ENCODE results near the gene SGPP2. TPM values are rescaled to one million over a fixed set of nuclear protein-coding genes. Genes with fewer than 3 reads are reported as not detected.
A peak's percentile ranks its signal among the peaks of the same experiment; 100 is the strongest.

The SGPP2 gene
- total and polyA plus RNA-seq, 2 donors (not counting 3 experiments of a cell fraction or from before 2014, with no cell fraction given) = not detected

- Histone ChIP-seq H3K9ac (replicated peaks; ENCODE audit: extremely low read depth, insufficient read depth, low read length) (no peak overlapping the region), H3K9me1 (replicated peaks; ENCODE audit: control insufficient read depth, extremely low read depth, insufficient read depth, low read length) (no peaks in the 10 kb centered on the region), H3K4me2 (ENCODE audit: insufficient read depth, low read length) (no peak overlapping the region), H2AFZ (ENCODE audit: low read depth, low read length) (no peak overlapping the region), H3K27me3 (ENCODE audit: control insufficient read depth in 2 of 2, insufficient read depth in 2 of 2, low read length in 2 of 2) (no peaks in the 10 kb centered on the region), H4K20me1 (replicated peaks; ENCODE audit: control insufficient read depth, extremely low read depth, insufficient read depth, low read length) (no peaks in the 10 kb centered on the region), H3K9me3 (replicated peaks; ENCODE audit: control insufficient read depth, insufficient read depth, low read length) (no peaks in the 10 kb centered on the region), H3K4me1 (ENCODE audit: control insufficient read depth, extremely low read depth, insufficient read depth, low read length) (peaks cover 10% of the 10 kb centered on the region), H3K4me3 (replicated peaks in 1 of 3; ENCODE audit: insufficient read depth in 1 of 3, low read depth in 1 of 3, low read length in 3 of 3) (no peak overlapping the region), H3K79me2 (ENCODE audit: control insufficient read depth, insufficient read depth, low read length) (peaks cover 3% of the 10 kb centered on the region), H3K36me3 (ENCODE audit: control insufficient read depth in 2 of 2, extremely low read depth in 1 of 2, insufficient read depth in 2 of 2, low read length in 2 of 2) (peaks cover 0 to 3% of the 10 kb centered on the region in 2 experiments), H3K27ac (ENCODE audit: insufficient read depth, low read depth, low read length) (no peak overlapping the region)
- no TSS peak for BruUV-seq (replicated peaks)
- CTCF ChIA-PET = interaction anchor here (1.2 to 2.1 kb wide), 2 partner anchors 11 to 255 kb away, joined by 3 to 8 read pairs; no protein-coding TSS in a partner anchor
- peak; percentile 8 for DNase-seq (ENCODE audit: low read depth, low spot score)
- intact Hi-C loops (cut with micrococcal nuclease) = no loop called here
- TF ChIP-seq EZH2 (IDR thresholded peaks at IDR 0.05; ENCODE audit: borderline replicate concordance, low read depth, low read length, severe bottlenecking) (no peak), POLR2AphosphoS5 (IDR thresholded peaks at IDR 0.05; ENCODE audit: insufficient read depth, low read depth, low read length) (no peak), CTCF (IDR thresholded peaks at IDR 0.05; ENCODE audit: extremely low read depth in 1 of 2, insufficient read depth in 1 of 2, low read depth in 1 of 2, low read length in 2 of 2) (no peak), JUN (IDR thresholded peaks at IDR 0.05; ENCODE audit: borderline replicate concordance, insufficient read depth, insufficient read length, low read depth) (no peak), GATA2 (IDR thresholded peaks at IDR 0.05; ENCODE audit: insufficient read depth, insufficient read length, low read depth, low read length) (no peak), MAX (IDR thresholded peaks at IDR 0.05; ENCODE audit: insufficient read depth, insufficient read length) (no peak), FOS (IDR thresholded peaks at IDR 0.05; ENCODE audit: borderline replicate concordance, insufficient read depth, low read length) (no peak), POLR2A (IDR thresholded peaks at IDR 0.05; ENCODE audit: low read depth, low read length) (no peak), MYC (IDR thresholded peaks at IDR 0.05; ENCODE audit: low read depth, low read length) (no peak)
- dilution Hi-C loops (cut with MboI; ENCODE audit: extremely low pct_ligation_motif_present, low sequenced_read_pairs) = no loop called here
- POLR2A ChIA-PET = no interaction called here
- FAIRE-seq = no peak
Observed at GRCh38 chr2:222572751-222573174, 148.4 kb downstream of the SGPP2 start.
